ENCODE results near the gene ZSWIM8. TPM values are rescaled to one million over a fixed set of nuclear protein-coding genes. Genes with fewer than 3 reads are reported as not detected.

The ZSWIM8 gene
- total and polyA plus RNA-seq, 10 of the 15 experiments (the other 5 are each of a cell fraction or from before 2014, with no cell fraction given), result 7.8 to 47.1 (median 23.6) TPM

DNA sequence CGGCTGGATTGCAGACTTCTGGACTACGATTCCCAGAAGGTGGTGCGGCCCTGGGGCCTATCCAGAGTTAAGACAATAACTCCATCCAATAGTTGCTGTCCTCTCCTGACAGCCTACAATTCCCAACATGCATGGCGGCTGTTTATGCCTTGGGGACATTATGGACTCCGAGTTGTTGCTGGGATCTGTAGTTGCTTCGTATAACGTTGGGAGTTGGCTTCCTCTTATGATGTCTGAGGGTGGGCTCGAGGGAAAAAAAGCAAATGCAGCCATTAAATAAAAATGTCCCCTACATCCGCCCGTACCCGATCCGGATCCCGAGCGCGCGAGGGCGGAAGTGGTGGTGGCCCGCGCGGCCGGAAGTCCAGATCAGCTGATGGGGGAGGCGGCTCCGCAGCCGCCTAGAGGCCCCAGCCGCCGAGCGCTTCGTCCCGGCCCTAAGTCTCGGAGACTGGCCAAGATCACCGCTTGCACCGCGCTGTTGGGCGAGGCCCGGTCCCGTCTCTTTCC is at the start of gene ZSWIM8 (continued):
- TF ChIP-seq CREB1 (IDR thresholded peaks at IDR 0.05; ENCODE audit: low read depth) (peak; percentile 67; the same call in 1 of the 2 replicates), PAX5 (IDR thresholded peaks at IDR 0.05; ENCODE audit: borderline replicate concordance, low read depth, low read length) (0 out of 2 replicates have a peak, but pooled peaks have one; percentile 8), MEF2B (IDR thresholded peaks at IDR 0.05; ENCODE audit: partially characterized antibody, poor library complexity, severe bottlenecking) (peak; percentile 76), CHD2 (IDR thresholded peaks at IDR 0.05; ENCODE audit: borderline replicate concordance, low read depth, low read length) (peak; percentile 64; the same call in 1 of the 2 replicates), BRCA1 (IDR thresholded peaks at IDR 0.05; ENCODE audit: low read depth, low read length) (no peak), ZZZ3 (IDR thresholded peaks at IDR 0.05; ENCODE audit: control insufficient read depth, insufficient read length, low read depth) (no peak), SUZ12 (IDR thresholded peaks at IDR 0.05; ENCODE audit: unreplicated experiment) (no peak), IKZF2 (IDR thresholded peaks at IDR 0.05) (peak in 1 of 2 experiments; percentile 11; a peak in 1 of 4 replicates), SIN3A (IDR thresholded peaks at IDR 0.05; ENCODE audit: low read depth, low read length) (peak; percentile 96), NFYA (IDR thresholded peaks at IDR 0.05; ENCODE audit: borderline replicate concordance, low read depth, low read length) (no peak), SIX5 (IDR thresholded peaks at IDR 0.05; ENCODE audit: low read depth, low read length, severe bottlenecking) (peak; percentile 91), ZNF217 (IDR thresholded peaks at IDR 0.05) (no peak), GATAD2B (conservative IDR thresholded peaks at IDR 0.05; ENCODE audit: low read depth) (0 out of 2 replicates have a peak, but pooled peaks have one; percentile 63)
- TF ChIP-seq, protein P1, sequence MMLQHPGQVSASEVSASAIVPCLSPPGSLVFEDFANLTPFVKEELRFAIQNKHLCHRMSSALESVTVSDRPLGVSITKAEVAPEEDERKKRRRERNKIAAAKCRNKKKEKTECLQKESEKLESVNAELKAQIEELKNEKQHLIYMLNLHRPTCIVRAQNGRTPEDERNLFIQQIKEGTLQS (IDR thresholded peaks at IDR 0.05; ENCODE audit: borderline replicate concordance, extremely low read depth, low read depth, low read length), result peak; percentile 15; the same call in 1 of the 2 replicates
- TF ChIP-seq, protein P2, sequence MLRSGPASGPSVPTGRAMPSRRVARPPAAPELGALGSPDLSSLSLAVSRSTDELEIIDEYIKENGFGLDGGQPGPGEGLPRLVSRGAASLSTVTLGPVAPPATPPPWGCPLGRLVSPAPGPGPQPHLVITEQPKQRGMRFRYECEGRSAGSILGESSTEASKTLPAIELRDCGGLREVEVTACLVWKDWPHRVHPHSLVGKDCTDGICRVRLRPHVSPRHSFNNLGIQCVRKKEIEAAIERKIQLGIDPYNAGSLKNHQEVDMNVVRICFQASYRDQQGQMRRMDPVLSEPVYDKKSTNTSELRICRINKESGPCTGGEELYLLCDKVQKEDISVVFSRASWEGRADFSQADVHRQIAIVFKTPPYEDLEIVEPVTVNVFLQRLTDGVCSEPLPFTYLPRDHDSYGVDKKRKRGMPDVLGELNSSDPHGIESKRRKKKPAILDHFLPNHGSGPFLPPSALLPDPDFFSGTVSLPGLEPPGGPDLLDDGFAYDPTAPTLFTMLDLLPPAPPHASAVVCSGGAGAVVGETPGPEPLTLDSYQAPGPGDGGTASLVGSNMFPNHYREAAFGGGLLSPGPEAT (IDR thresholded peaks at IDR 0.05; ENCODE audit: low read depth), result peak; percentile 88
- TF ChIP-seq, protein P3, sequence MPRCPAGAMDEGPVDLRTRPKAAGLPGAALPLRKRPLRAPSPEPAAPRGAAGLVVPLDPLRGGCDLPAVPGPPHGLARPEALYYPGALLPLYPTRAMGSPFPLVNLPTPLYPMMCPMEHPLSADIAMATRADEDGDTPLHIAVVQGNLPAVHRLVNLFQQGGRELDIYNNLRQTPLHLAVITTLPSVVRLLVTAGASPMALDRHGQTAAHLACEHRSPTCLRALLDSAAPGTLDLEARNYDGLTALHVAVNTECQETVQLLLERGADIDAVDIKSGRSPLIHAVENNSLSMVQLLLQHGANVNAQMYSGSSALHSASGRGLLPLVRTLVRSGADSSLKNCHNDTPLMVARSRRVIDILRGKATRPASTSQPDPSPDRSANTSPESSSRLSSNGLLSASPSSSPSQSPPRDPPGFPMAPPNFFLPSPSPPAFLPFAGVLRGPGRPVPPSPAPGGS (IDR thresholded peaks at IDR 0.05; ENCODE audit: borderline replicate concordance, insufficient read depth, low read depth, low read length, poor library complexity, severe bottlenecking), result no peak
- TF ChIP-seq, protein P4, sequence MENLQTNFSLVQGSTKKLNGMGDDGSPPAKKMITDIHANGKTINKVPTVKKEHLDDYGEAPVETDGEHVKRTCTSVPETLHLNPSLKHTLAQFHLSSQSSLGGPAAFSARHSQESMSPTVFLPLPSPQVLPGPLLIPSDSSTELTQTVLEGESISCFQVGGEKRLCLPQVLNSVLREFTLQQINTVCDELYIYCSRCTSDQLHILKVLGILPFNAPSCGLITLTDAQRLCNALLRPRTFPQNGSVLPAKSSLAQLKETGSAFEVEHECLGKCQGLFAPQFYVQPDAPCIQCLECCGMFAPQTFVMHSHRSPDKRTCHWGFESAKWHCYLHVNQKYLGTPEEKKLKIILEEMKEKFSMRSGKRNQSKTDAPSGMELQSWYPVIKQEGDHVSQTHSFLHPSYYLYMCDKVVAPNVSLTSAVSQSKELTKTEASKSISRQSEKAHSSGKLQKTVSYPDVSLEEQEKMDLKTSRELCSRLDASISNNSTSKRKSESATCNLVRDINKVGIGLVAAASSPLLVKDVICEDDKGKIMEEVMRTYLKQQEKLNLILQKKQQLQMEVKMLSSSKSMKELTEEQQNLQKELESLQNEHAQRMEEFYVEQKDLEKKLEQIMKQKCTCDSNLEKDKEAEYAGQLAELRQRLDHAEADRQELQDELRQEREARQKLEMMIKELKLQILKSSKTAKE (IDR thresholded peaks at IDR 0.05; ENCODE audit: low read depth, poor library complexity, severe bottlenecking), result peak; percentile 38
- TF ChIP-seq, protein P5, sequence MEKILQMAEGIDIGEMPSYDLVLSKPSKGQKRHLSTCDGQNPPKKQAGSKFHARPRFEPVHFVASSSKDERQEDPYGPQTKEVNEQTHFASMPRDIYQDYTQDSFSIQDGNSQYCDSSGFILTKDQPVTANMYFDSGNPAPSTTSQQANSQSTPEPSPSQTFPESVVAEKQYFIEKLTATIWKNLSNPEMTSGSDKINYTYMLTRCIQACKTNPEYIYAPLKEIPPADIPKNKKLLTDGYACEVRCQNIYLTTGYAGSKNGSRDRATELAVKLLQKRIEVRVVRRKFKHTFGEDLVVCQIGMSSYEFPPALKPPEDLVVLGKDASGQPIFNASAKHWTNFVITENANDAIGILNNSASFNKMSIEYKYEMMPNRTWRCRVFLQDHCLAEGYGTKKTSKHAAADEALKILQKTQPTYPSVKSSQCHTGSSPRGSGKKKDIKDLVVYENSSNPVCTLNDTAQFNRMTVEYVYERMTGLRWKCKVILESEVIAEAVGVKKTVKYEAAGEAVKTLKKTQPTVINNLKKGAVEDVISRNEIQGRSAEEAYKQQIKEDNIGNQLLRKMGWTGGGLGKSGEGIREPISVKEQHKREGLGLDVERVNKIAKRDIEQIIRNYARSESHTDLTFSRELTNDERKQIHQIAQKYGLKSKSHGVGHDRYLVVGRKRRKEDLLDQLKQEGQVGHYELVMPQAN (conservative IDR thresholded peaks at IDR 0.05), result peak; percentile 95

All from GM12878 (cell line).